ENCODE measurements around the gene ARAP2.

The ARAP2 gene

GRCh38 chr4:36038491-36038890 is 205.8 kb downstream of the ARAP2 start:
- no peak for TF ChIP-seq CTCF (conservative IDR thresholded peaks at IDR 0.05; ENCODE audit: control insufficient read depth, insufficient read depth, low read depth, low read length)
- DNase-seq (ENCODE audit: low read depth), result no peak
- no peak overlapping the region for H3K4me3 ChIP-seq (ENCODE audit: control insufficient read depth, low read depth, low read length)

GRCh38 chr4:36037127-36037526 is 207.2 kb downstream of the ARAP2 start:
- DNase-seq (ENCODE audit: low read depth), result no peak
- no peak overlapping the region for H3K4me3 ChIP-seq (ENCODE audit: control insufficient read depth, low read depth, low read length)
- TF ChIP-seq CTCF (conservative IDR thresholded peaks at IDR 0.05; ENCODE audit: control insufficient read depth, insufficient read depth, low read depth, low read length), result no peak

GRCh38 chr4:36029951-36030350 is 214.4 kb downstream of the ARAP2 start:
- no peak for DNase-seq (ENCODE audit: low read depth)
- H3K4me3 ChIP-seq (ENCODE audit: control insufficient read depth, low read depth, low read length), result no peak overlapping the region
- TF ChIP-seq CTCF (conservative IDR thresholded peaks at IDR 0.05; ENCODE audit: control insufficient read depth, insufficient read depth, low read depth, low read length), result no peak

GRCh38 chr4:36027203-36027602 is 217.1 kb downstream of the ARAP2 start:
- no peak for TF ChIP-seq CTCF (conservative IDR thresholded peaks at IDR 0.05; ENCODE audit: control insufficient read depth, insufficient read depth, low read depth, low read length)
- no peak for DNase-seq (ENCODE audit: low read depth)
- no peak overlapping the region for H3K4me3 ChIP-seq (ENCODE audit: control insufficient read depth, low read depth, low read length)

DNA sequence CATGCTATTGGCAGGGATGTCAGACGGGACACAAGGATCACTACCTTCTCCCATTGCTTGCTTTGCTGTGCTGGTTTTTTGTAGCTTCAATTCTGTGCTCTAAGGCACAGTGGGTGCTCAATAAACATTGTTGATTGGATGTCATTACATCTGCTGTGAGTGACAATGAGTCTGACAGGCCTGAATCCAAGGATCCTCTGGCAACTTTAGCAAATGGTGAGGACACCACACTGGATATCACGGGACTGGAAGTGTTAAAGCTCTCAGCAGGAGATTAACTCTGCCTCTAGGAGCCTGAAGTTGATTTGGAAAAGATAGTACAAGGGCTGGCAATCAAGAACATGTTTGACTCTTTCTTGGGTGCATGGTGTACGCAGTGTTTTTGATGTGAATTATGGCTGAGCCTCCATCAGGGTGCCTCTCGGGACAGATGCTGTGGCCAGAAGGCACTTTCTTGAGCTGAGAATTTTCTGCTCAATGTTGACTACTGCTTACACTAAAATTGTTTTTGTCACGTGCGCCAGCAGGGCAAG is 217.9 kb downstream of the ARAP2 start:
- DNase-seq (ENCODE audit: low read depth), result no peak
- no peak overlapping the region for H3K4me3 ChIP-seq (ENCODE audit: control insufficient read depth, low read depth, low read length)
- TF ChIP-seq CTCF (conservative IDR thresholded peaks at IDR 0.05; ENCODE audit: control insufficient read depth, insufficient read depth, low read depth, low read length), result no peak

DNA sequence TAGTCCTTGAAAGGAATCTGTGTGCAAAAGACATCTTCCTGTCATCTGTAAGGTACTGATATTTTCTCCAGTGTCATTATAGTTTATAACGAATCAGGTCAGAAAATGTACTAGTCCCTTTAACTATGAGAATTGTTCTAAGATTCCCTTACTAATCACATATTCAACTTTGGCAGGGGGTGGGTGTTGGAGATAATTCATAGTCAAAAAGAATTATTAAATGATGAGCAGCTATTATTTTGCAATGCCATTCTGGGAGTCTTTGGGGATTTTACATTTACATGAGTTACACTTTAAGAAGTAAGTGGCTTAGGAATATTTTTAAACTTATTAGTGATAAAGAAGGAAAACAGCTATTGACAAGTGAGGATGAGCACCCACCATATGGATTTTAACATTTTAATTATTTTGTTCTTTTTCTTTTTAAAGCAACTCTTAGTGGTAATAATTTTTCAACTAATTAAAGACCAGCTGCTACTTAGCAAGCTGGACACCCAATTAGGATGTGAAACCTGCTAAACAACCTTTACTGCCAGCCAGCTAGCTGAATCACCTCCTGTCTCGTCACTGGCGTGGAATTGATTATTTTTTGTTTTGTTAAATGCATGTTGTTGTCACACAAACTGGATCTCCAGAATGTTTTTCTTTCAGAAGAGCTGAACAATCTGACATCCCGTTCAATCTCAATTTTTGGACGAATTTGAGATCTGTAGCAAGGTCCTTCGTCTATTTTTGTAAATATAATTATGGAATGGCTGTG is 219.2 kb downstream of the ARAP2 start:
- no peak for TF ChIP-seq CTCF (conservative IDR thresholded peaks at IDR 0.05; ENCODE audit: control insufficient read depth, insufficient read depth, low read depth, low read length)
- H3K4me3 ChIP-seq (ENCODE audit: control insufficient read depth, low read depth, low read length), result no peak overlapping the region
- no peak for DNase-seq (ENCODE audit: low read depth)
